ENCODE results near the gene PTPRE. TPM values are rescaled to one million over a fixed set of nuclear protein-coding genes. Genes with fewer than 3 reads are reported as not detected.
A peak's percentile ranks its signal among the peaks of the same experiment; 100 is the strongest.

Gene PTPRE
- total and polyA plus RNA-seq, 4 donors: 4.9 to 46.0 (median 23.5) TPM

DNA sequence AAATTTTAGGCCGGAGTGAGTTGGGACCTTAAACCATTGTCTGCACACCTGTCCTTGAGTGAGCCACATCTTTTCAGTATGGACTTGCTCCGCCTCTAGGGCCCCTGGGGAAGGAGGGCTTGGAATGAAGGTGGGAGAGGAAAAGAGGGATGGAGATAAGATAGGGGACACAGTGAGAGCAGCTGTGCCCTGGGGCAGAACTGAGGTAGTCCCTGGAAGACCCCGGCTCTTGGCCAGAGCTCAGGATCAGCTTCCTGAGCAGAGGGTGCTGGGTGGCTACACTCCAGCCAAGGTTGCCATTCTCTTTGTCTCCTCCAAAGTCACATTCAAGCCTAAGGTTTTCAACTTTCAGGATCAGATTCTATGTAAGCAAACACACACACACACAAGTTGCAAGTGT lies 137.3 kb downstream of the PTPRE start:
- no peak overlapping the region for H3K27ac ChIP-seq (ENCODE audit: low read depth in 1 of 2, low read length in 2 of 2)
- no peaks in the 10 kb centered on the region for H3K36me3 ChIP-seq (ENCODE audit: control insufficient read depth in 1 of 2, insufficient read depth in 2 of 2, low read length in 1 of 2)
- no peak overlapping the region for H3K4me3 ChIP-seq (ENCODE audit: low read length in 2 of 2)
- no peaks in the 10 kb centered on the region for H3K4me1 ChIP-seq (ENCODE audit: control insufficient read depth in 1 of 2, insufficient read depth in 2 of 2, low read length in 2 of 2)
- intact Hi-C loops (cut with DNase I): no loop called here
- H3K9me3 ChIP-seq (ENCODE audit: control insufficient read depth, low read length): no peaks in the 10 kb centered on the region
- no peaks in the 10 kb centered on the region for H3K27me3 ChIP-seq (ENCODE audit: control insufficient read depth in 1 of 2, insufficient read depth in 2 of 2, low read length in 1 of 2)
- ATAC-seq (ENCODE audit: low FRiP score) (no peak), DNase-seq (peak in 1 of 2 donors; percentile 22)
- 94% methylated on average over 3 of the region's 3 CpGs for WGBS, 2 donors

DNA sequence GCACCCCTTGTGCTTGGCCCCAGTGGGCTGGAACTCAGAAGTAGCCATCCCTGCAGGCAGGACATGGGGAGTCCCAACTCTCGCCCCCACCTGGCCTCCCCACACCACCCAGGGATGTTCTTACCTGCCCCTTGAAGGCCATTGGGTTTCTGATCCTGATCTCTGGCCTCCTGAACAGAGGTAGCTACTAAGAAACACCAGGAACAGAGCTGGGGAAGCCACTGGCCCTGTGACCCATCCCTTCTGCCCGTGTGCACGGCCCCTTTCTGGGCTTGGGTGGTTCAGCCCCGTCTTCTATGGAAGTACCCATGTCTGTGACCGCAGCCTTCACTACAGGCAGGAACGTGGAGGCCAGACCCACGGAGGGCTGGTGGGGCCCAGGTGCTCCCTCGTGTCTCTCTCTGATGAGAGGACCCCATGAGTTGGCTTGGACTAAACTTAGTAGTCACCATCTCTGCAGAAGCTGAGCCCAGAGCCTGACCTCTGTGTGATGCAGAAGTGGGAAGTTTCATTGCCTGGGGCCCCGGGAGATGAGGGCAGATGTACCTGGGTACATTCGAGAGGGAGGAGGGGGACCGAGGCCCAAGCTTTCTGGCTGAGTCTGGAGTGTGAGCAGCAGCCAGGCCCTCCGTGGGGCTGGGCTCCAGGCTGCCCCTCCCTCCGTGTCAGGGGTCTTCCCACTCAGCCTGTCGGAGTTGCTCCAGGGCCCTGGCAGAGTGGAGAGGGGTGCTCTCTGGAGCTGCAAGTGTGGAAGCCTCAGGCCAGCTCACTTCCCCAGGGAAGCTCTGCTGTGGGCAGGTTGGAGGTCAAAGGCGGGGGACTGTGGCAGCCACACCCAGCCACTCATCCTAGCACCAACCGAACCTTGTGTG lies 138.3 kb downstream of the PTPRE start:
- WGBS, 2 donors: 91 to 95% methylated on average over 16 of the region's 16 CpGs

DNA sequence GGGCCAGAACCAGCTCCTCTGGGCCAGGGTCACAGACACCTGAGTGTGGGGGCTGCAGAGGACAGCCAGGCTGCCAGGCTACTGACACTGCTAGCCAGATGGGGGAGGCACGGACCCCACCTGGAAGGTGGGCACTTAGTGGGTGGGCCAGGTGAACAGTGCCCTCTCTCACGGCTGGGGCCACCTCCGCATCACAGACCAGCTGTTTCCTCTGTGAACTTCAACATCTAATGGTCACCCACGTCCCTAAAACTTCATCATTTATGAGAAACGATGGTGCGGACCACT lies 138.9 kb downstream of the PTPRE start:
- no peaks in the 10 kb centered on the region for H3K9me3 ChIP-seq (ENCODE audit: control insufficient read depth, low read length)
- no peak overlapping the region for H3K4me3 ChIP-seq (ENCODE audit: low read length in 2 of 2)
- WGBS, 2 donors: 95 to 97% methylated on average over 6 of the region's 6 CpGs
- intact Hi-C loops (cut with DNase I): no loop called here
- no peak for ATAC-seq (ENCODE audit: low FRiP score)
- H3K27me3 ChIP-seq (ENCODE audit: control insufficient read depth in 1 of 2, insufficient read depth in 2 of 2, low read length in 1 of 2): no peaks in the 10 kb centered on the region
- H3K4me1 ChIP-seq (ENCODE audit: control insufficient read depth in 1 of 2, insufficient read depth in 2 of 2, low read length in 2 of 2): no peaks in the 10 kb centered on the region
- DNase-seq: peak in 1 of 2 donors; percentile 61
- no peaks in the 10 kb centered on the region for H3K36me3 ChIP-seq (ENCODE audit: control insufficient read depth in 1 of 2, insufficient read depth in 2 of 2, low read length in 1 of 2)
- H3K27ac ChIP-seq (ENCODE audit: low read depth in 1 of 2, low read length in 2 of 2): no peak overlapping the region

More for the DNA sequence above, 138.3 kb downstream of the PTPRE start:
- H3K4me3 ChIP-seq (ENCODE audit: low read length in 2 of 2): no peak overlapping the region
- ATAC-seq (ENCODE audit: low FRiP score) (no peak), DNase-seq (peak; percentile 36 to 66)
- intact Hi-C loops (cut with DNase I): no loop called here
- no peaks in the 10 kb centered on the region for H3K4me1 ChIP-seq (ENCODE audit: control insufficient read depth in 1 of 2, insufficient read depth in 2 of 2, low read length in 2 of 2)
- no peaks in the 10 kb centered on the region for H3K27me3 ChIP-seq (ENCODE audit: control insufficient read depth in 1 of 2, insufficient read depth in 2 of 2, low read length in 1 of 2)
- no peaks in the 10 kb centered on the region for H3K9me3 ChIP-seq (ENCODE audit: control insufficient read depth, low read length)
- no peak overlapping the region for H3K27ac ChIP-seq (ENCODE audit: low read depth in 1 of 2, low read length in 2 of 2)
- no peaks in the 10 kb centered on the region for H3K36me3 ChIP-seq (ENCODE audit: control insufficient read depth in 1 of 2, insufficient read depth in 2 of 2, low read length in 1 of 2)

GRCh38 chr10:128046156-128046952 lies 139.5 kb downstream of the PTPRE start:
- no peaks in the 10 kb centered on the region for H3K9me3 ChIP-seq (ENCODE audit: control insufficient read depth, low read length)
- no peaks in the 10 kb centered on the region for H3K4me1 ChIP-seq (ENCODE audit: control insufficient read depth in 1 of 2, insufficient read depth in 2 of 2, low read length in 2 of 2)
- WGBS, 2 donors: 97% methylated on average over 23 of the region's 23 CpGs
- H3K27me3 ChIP-seq (ENCODE audit: control insufficient read depth in 1 of 2, insufficient read depth in 2 of 2, low read length in 1 of 2): no peaks in the 10 kb centered on the region
- H3K27ac ChIP-seq (ENCODE audit: low read depth in 1 of 2, low read length in 2 of 2): no peak overlapping the region
- H3K4me3 ChIP-seq (ENCODE audit: low read length in 2 of 2): no peak overlapping the region
- intact Hi-C loops (cut with DNase I): no loop called here
- H3K36me3 ChIP-seq (ENCODE audit: control insufficient read depth in 1 of 2, insufficient read depth in 2 of 2, low read length in 1 of 2): no peaks in the 10 kb centered on the region
- peak; percentile 47 to 61 for DNase-seq
- ATAC-seq (ENCODE audit: low FRiP score): no peak

GRCh38 chr10:128046953-128047290 lies 140.0 kb downstream of the PTPRE start:
- no peak overlapping the region for H3K4me3 ChIP-seq (ENCODE audit: low read length in 2 of 2)
- 94 to 95% methylated on average over 10 of the region's 10 CpGs for WGBS, 2 donors
- H3K27ac ChIP-seq (ENCODE audit: low read depth in 1 of 2, low read length in 2 of 2): no peak overlapping the region
- no peaks in the 10 kb centered on the region for H3K27me3 ChIP-seq (ENCODE audit: control insufficient read depth in 1 of 2, insufficient read depth in 2 of 2, low read length in 1 of 2)
- H3K36me3 ChIP-seq (ENCODE audit: control insufficient read depth in 1 of 2, insufficient read depth in 2 of 2, low read length in 1 of 2): no peaks in the 10 kb centered on the region
- H3K4me1 ChIP-seq (ENCODE audit: control insufficient read depth in 1 of 2, insufficient read depth in 2 of 2, low read length in 2 of 2): no peaks in the 10 kb centered on the region
- DNase-seq: peak in 1 of 2 donors; percentile 45
- H3K9me3 ChIP-seq (ENCODE audit: control insufficient read depth, low read length): no peaks in the 10 kb centered on the region
- intact Hi-C loops (cut with DNase I): no loop called here
- ATAC-seq (ENCODE audit: low FRiP score): no peak

GRCh38 chr10:128047351-128047750 lies 140.4 kb downstream of the PTPRE start:
- DNase-seq (peak; percentile 88 to 92), ATAC-seq (ENCODE audit: low FRiP score) (peak; percentile 79)
- H3K4me1 ChIP-seq (ENCODE audit: control insufficient read depth in 1 of 2, insufficient read depth in 2 of 2, low read length in 2 of 2): no peaks in the 10 kb centered on the region
- H3K27me3 ChIP-seq (ENCODE audit: control insufficient read depth in 1 of 2, insufficient read depth in 2 of 2, low read length in 1 of 2): no peaks in the 10 kb centered on the region
- 66 to 68% methylated on average over 17 of the region's 17 CpGs for WGBS, 2 donors
- H3K36me3 ChIP-seq (ENCODE audit: control insufficient read depth in 1 of 2, insufficient read depth in 2 of 2, low read length in 1 of 2): no peaks in the 10 kb centered on the region
- no peak overlapping the region for H3K4me3 ChIP-seq (ENCODE audit: low read length in 2 of 2)
- no peaks in the 10 kb centered on the region for H3K9me3 ChIP-seq (ENCODE audit: control insufficient read depth, low read length)
- H3K27ac ChIP-seq (ENCODE audit: low read depth in 1 of 2, low read length in 2 of 2): peak overlapping the region in 1 of 2 donors; percentile 35
- intact Hi-C loops (cut with DNase I): no loop called here

DNA sequence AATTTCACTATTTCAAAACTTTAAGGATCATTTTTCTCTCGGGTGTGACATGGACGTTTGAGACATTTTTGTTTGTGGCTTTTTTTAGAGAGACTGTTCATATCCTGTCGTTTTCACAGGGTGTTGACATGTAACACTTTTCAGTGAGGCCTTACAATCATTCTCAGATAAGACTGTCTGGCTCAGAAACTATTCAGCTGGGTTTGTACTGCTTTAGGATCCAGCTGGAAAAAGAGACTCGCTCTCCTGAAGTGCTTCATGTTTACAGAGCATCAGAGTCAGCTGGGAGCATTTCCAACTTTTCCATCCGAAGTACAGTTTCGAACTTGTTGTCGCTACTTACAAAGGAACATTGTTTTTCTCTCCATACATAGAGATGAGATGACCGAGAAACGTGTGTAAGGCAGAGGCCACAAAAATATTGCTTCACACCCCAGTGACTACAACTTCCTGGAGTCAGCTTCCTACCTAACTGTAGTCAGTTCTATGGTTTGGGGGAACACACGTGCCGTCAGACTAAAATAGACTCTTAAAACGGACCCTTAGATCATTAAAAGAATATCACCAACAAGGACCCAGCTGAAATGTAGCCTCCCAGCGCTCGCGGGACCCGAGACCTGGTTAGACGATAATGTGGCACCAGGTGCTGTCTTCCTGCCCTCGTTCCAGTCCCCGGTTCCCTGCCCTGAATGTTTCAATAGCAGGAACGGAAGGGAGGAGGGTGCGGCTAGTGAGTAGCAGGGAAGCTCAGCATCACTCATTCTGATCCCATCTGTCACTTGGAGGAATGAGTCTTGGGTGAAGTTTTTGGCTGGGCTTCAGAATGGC lies 141.3 kb downstream of the PTPRE start:
- 38% methylated on average over 21 of the region's 21 CpGs for WGBS, 2 donors
- Histone ChIP-seq H3K27me3 (ENCODE audit: control insufficient read depth in 1 of 2, insufficient read depth in 2 of 2, low read length in 1 of 2) (no peaks in the 10 kb centered on the region), H3K36me3 (ENCODE audit: control insufficient read depth in 1 of 2, insufficient read depth in 2 of 2, low read length in 1 of 2) (no peaks in the 10 kb centered on the region), H3K27ac (ENCODE audit: low read depth in 1 of 2, low read length in 2 of 2) (no peak overlapping the region), H3K9me3 (ENCODE audit: control insufficient read depth, low read length) (no peaks in the 10 kb centered on the region), H3K4me1 (ENCODE audit: control insufficient read depth in 1 of 2, insufficient read depth in 2 of 2, low read length in 2 of 2) (no peaks in the 10 kb centered on the region), H3K4me3 (ENCODE audit: low read length in 2 of 2) (no peak overlapping the region)
- DNase-seq: peak; percentile 53 to 69
- ATAC-seq (ENCODE audit: low FRiP score): peak; percentile 52
- intact Hi-C loops (cut with DNase I): no loop called here

DNA sequence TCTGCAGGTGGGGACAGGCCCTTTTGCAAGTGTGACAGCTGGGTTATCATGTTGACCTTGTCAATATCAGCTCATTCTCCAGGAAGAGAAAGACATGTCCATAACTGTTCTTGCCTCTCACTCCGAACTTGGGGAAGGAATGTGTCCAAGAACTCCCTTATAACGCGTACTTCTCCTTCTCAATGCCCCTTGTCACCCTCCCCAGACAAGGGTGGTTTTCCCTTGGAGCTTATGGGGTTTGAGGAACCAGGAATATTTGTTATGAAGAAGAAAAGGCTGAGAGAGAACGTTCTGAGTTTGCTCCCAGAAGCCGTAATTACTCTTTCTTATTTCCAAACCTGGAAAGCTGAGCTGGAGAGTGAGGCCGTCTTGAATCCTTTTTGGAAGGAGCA lies 141.9 kb downstream of the PTPRE start:
- intact Hi-C loops (cut with DNase I): no loop called here
- Histone ChIP-seq H3K36me3 (ENCODE audit: control insufficient read depth in 1 of 2, insufficient read depth in 2 of 2, low read length in 1 of 2) (no peaks in the 10 kb centered on the region), H3K4me1 (ENCODE audit: control insufficient read depth in 1 of 2, insufficient read depth in 2 of 2, low read length in 2 of 2) (no peaks in the 10 kb centered on the region), H3K27me3 (ENCODE audit: control insufficient read depth in 1 of 2, insufficient read depth in 2 of 2, low read length in 1 of 2) (no peaks in the 10 kb centered on the region), H3K4me3 (ENCODE audit: low read length in 2 of 2) (no peak overlapping the region), H3K27ac (ENCODE audit: low read depth in 1 of 2, low read length in 2 of 2) (no peak overlapping the region), H3K9me3 (ENCODE audit: control insufficient read depth, low read length) (no peaks in the 10 kb centered on the region)
- DNase-seq (no peak), ATAC-seq (ENCODE audit: low FRiP score) (no peak)
- WGBS, 2 donors: 85 to 90% methylated on average over 6 of the region's 6 CpGs
